ENCODE data around the gene PRKD1. TPM values are rescaled to one million over a fixed set of nuclear protein-coding genes. Genes with fewer than 3 reads are reported as not detected.

The PRKD1 gene
- total RNA-seq, 1 donor from 2014 or later = 14.9 TPM

- TF ChIP-seq, protein P1, sequence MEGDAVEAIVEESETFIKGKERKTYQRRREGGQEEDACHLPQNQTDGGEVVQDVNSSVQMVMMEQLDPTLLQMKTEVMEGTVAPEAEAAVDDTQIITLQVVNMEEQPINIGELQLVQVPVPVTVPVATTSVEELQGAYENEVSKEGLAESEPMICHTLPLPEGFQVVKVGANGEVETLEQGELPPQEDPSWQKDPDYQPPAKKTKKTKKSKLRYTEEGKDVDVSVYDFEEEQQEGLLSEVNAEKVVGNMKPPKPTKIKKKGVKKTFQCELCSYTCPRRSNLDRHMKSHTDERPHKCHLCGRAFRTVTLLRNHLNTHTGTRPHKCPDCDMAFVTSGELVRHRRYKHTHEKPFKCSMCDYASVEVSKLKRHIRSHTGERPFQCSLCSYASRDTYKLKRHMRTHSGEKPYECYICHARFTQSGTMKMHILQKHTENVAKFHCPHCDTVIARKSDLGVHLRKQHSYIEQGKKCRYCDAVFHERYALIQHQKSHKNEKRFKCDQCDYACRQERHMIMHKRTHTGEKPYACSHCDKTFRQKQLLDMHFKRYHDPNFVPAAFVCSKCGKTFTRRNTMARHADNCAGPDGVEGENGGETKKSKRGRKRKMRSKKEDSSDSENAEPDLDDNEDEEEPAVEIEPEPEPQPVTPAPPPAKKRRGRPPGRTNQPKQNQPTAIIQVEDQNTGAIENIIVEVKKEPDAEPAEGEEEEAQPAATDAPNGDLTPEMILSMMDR (IDR thresholded peaks at IDR 0.05) = no peak
- Histone ChIP-seq H3K27ac (no peak overlapping the region), H3K27me3 (ENCODE audit: low read depth) (no peaks in the 10 kb centered on the region)
Observed at GRCh38 chr14:29654901-29655550, 272.6 kb downstream of the PRKD1 start.

DNA sequence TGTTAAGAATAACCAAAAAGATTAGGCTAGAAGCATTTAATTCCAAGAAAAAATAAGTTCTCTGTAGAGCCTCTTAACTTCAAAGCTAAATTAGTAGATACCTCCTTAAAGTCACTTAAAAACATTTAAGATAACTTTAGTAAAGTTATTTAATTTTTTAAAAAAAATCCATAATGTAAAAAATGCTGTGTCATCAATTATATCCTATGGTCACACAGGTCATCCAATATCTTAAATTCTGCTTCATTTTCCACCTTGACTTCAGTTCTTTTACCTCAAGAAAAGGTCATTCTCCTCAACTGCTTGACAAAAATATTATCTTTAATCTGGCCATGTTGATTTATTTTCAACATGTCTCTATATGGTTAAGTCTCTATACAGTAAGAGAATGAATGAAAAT lies 274.3 kb downstream of the PRKD1 start:
- ATAC-seq = no peak
- TF ChIP-seq, protein P1 (IDR thresholded peaks at IDR 0.05) = no peak
- Histone ChIP-seq H3K9me3 (peaks cover 8% of the 10 kb centered on the region), H3K4me3 (no peak overlapping the region), H3K27ac (no peak overlapping the region), H3K4me1 (no peaks in the 10 kb centered on the region), H3K27me3 (ENCODE audit: low read depth) (no peaks in the 10 kb centered on the region), H3K36me3 (no peaks in the 10 kb centered on the region)
- intact Hi-C loops (cut with DNase I) = no loop called here
- DNase-seq = no peak

More at GRCh38 chr14:29654901-29655550, 272.6 kb downstream of the PRKD1 start:
- Histone ChIP-seq H3K4me1 (no peaks in the 10 kb centered on the region), H3K9me3 (no peaks in the 10 kb centered on the region), H3K4me3 (no peak overlapping the region), H3K36me3 (no peaks in the 10 kb centered on the region)
- intact Hi-C loops (cut with DNase I) = no loop called here
- DNase-seq (no peak), ATAC-seq (no peak)

DNA sequence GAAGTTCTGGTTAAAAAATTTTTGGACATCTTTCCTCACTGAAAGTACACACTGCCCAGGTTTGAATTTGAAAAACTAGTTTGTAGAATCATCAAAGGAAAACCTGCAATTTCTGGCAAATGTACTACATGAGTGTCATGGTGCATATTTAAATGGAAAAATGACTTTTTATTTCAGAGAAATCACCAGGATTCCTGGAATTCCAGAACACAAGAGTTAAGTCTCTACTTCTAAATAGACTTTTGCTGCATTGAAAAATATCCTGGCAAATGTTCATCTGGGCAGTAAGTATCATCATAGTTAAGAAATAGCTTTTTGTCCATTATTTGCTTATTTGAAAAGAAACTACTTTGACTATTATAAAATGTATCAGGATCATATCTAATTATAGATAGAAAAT lies 275.1 kb downstream of the PRKD1 start:
- peaks cover 15% of the 10 kb centered on the region for H3K9me3 ChIP-seq
- H3K27ac ChIP-seq = no peak overlapping the region
- TF ChIP-seq, protein P1 (IDR thresholded peaks at IDR 0.05) = no peak
- ATAC-seq = no peak
- no peaks in the 10 kb centered on the region for H3K36me3 ChIP-seq
- no peaks in the 10 kb centered on the region for H3K4me1 ChIP-seq
- H3K4me3 ChIP-seq = no peak overlapping the region
- intact Hi-C loops (cut with DNase I) = no loop called here
- no peaks in the 10 kb centered on the region for H3K27me3 ChIP-seq (ENCODE audit: low read depth)
- no peak for DNase-seq

DNA sequence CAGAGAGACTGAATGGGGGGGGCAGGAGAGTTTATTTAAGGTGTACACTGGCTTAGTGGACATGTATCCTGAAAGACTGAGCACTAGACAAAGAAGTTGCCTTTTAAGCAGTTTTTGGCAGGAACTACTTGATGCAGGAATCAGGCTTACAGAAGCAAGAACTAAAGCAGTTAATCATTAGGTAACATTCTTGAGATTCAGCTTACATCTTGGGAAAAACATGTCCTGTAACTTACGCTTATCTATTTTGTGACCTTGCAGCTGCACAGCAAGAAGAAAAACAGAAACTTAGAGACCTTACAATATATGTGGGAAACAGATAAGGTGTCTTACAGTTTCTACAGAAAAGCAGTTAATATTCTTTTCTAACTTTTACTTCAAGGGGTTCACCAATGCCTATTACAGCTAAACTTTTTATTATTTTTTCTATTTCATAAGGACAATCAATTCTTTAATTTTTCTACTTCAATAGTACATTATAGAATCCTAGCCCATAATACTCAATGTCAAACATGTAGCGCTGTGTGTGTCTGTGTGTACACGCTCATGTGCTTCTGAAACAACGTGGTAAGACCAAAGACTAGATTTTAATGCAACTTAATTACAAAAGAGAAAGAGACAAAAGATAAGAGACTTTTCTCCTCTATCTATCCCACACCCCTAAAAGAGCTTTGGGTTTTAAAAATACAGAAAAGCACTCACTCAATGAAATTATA lies 276.9 kb downstream of the PRKD1 start:
- TF ChIP-seq, protein P1 (IDR thresholded peaks at IDR 0.05) = no peak
- Histone ChIP-seq H3K27ac (no peak overlapping the region), H3K9me3 (peaks cover 21% of the 10 kb centered on the region), H3K36me3 (no peaks in the 10 kb centered on the region), H3K4me3 (no peak overlapping the region), H3K27me3 (ENCODE audit: low read depth) (no peaks in the 10 kb centered on the region), H3K4me1 (no peaks in the 10 kb centered on the region)
- ATAC-seq (no peak), DNase-seq (no peak)
- intact Hi-C loops (cut with DNase I) = no loop called here

GRCh38 chr14:29649170-29649569 lies 278.5 kb downstream of the PRKD1 start:
- Histone ChIP-seq H3K4me1 (no peaks in the 10 kb centered on the region), H3K27me3 (ENCODE audit: low read depth) (no peaks in the 10 kb centered on the region), H3K4me3 (no peak overlapping the region), H3K36me3 (no peaks in the 10 kb centered on the region), H3K9me3 (peaks cover 21% of the 10 kb centered on the region), H3K27ac (no peak overlapping the region)
- ATAC-seq (no peak), DNase-seq (no peak)
- intact Hi-C loops (cut with DNase I) = no loop called here
- TF ChIP-seq, protein P1 (IDR thresholded peaks at IDR 0.05) = no peak
